GM23338 (cell line): ENCODE data around the gene LSM3.

ENCODE experiments used
- CREB1 ChIP-seq: fragments of 250-450 bp; sonication (Bioruptor Pico); IDR thresholded peaks from 2 replicates; pipeline ENCODE4 v1.5.0; 2020; ENCODE audit warnings: low read depth, mild to moderate bottlenecking, moderate library complexity
- CTCF ChIP-seq, 2 experiments: fragments of 200-600 bp in 1 of 2; sonication (generic) in 1 of 2; conservative IDR thresholded peaks; 2 replicates each; pipeline versions ENCODE4 v1.5.1 to v1.6.1; 2016 to 2017; ENCODE audit warnings: antibody characterized with exemption in 2 of 2, low read depth in 2 of 2, mild to moderate bottlenecking in 2 of 2, moderate library complexity in 1 of 2
- ETS1 ChIP-seq: IDR thresholded peaks from 2 replicates; pipeline ENCODE4 v1.6.1; 2016; ENCODE audit warnings: antibody characterized with exemption
- EZH2 ChIP-seq: fragments of 200-600 bp; sonication (generic); IDR thresholded peaks from one replicate; pipeline ENCODE4 v1.8.0; 2017; ENCODE audit warnings: antibody characterized with exemption, mild to moderate bottlenecking, low read depth; ENCODE audit not compliant: unreplicated experiment
- EZH2phosphoT487 ChIP-seq: fragments of 200-600 bp; sonication (generic); IDR thresholded peaks from one replicate; pipeline ENCODE4 v1.8.1; 2018; ENCODE audit warnings: antibody characterized with exemption; ENCODE audit not compliant: unreplicated experiment
- JUNB ChIP-seq: IDR thresholded peaks from one replicate; pipeline ENCODE4 v1.6.1; 2016; ENCODE audit warnings: antibody characterized with exemption; ENCODE audit not compliant: unreplicated experiment
- POLR2AphosphoS5 ChIP-seq: IDR thresholded peaks from 2 replicates; pipeline ENCODE4 v1.6.1; 2016; ENCODE audit warnings: antibody characterized with exemption, low read depth
- REST ChIP-seq: IDR thresholded peaks from one replicate; pipeline ENCODE4 v1.6.1; 2018; ENCODE audit warnings: antibody characterized with exemption; ENCODE audit not compliant: unreplicated experiment
- STAT1 ChIP-seq: IDR thresholded peaks from one replicate; pipeline ENCODE4 v1.6.1; 2016; ENCODE audit warnings: antibody characterized with exemption; ENCODE audit not compliant: unreplicated experiment

GRCh38 chr3:14161282-14161681, 17.3 kb upstream of the LSM3 start:
- no peak for TF ChIP-seq CTCF (conservative IDR thresholded peaks at IDR 0.05; ENCODE audit: low read depth in 2 of 2)
- no peak for TF ChIP-seq POLR2AphosphoS5
- TF ChIP-seq CREB1 (CRISPR knock-in tag): no peak
- TF ChIP-seq REST: no peak
- no peak for TF ChIP-seq EZH2
- no peak for TF ChIP-seq EZH2phosphoT487
- no peak for TF ChIP-seq STAT1
- TF ChIP-seq ETS1: no peak
- TF ChIP-seq JUNB: no peak
